Posterior vena cava (tissue), 2 donors: ENCODE measurements around the gene AAGAB. TPM values are rescaled to one million over a fixed set of nuclear protein-coding genes. Genes with fewer than 3 reads are reported as not detected.
"Not testable (repeated sequence)": the region's sequence is repeated elsewhere in the genome, so short reads cannot be mapped to it uniquely, and the experiment has no call there.

Experiments used
- DNase-seq: peaks from one replicate; pipeline ENCODE4 v3.0.0-alpha.2; 2020; ENCODE audit warnings: low spot score
- intact Hi-C, 2 donors: fragments of 100-400 bp; cut with DNase I; formaldehyde crosslinking; loops; one replicate each; pipeline versions ENCODE4 v1.14.1 to v1.14.2; 2022 to 2023
- long read RNA-seq, 2 donors: library from polyadenylated mRNA; unstranded; transcript quantifications; one replicate each; pipeline ENCODE4 v2.0.0, GENCODE V29; 2020 to 2021
- total RNA-seq, 2 donors: library from RNA; stranded (reverse); fragmentation: NEBNext Ultra II Directional; extraction: Animal tissue kit (Norgen Biotek cat#: 25700); gene quantifications; one replicate each; pipeline ENCODE4 v1.2.1, GENCODE V29; 2021
- donor health status: DM: yes; HTN: yes; CAD: no.
- donor health status: DM: yes; HTN: yes; CAD: no.

Gene AAGAB, protein sequence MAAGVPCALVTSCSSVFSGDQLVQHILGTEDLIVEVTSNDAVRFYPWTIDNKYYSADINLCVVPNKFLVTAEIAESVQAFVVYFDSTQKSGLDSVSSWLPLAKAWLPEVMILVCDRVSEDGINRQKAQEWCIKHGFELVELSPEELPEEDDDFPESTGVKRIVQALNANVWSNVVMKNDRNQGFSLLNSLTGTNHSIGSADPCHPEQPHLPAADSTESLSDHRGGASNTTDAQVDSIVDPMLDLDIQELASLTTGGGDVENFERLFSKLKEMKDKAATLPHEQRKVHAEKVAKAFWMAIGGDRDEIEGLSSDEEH
- total RNA-seq, result 10 to 100 TPM; 27.9 to 29.2 TPM
- long read RNA-seq, donor 1, transcript AAGAB-201 (10 exons, 2,841 nt), result major isoform, 11 of 20 reads
- long read RNA-seq, donor 1, partial matches to known transcripts, result 2 of 20 reads
- long read RNA-seq, donor 1, other reads (novel, unspliced or antisense), result 4 of 20 reads
- long read RNA-seq, donor 2, transcript AAGAB-201 (10 exons, 2,841 nt), result major isoform, 72 of 93 reads
- long read RNA-seq, donor 2, transcript AAGAB-207 (10 exons, 2,251 nt), result minor isoform, 11 of 93 reads
- long read RNA-seq, donor 2, partial matches to known transcripts, result 2 of 93 reads
- long read RNA-seq, donor 2, other reads (novel, unspliced or antisense), result 8 of 93 reads

DNA sequence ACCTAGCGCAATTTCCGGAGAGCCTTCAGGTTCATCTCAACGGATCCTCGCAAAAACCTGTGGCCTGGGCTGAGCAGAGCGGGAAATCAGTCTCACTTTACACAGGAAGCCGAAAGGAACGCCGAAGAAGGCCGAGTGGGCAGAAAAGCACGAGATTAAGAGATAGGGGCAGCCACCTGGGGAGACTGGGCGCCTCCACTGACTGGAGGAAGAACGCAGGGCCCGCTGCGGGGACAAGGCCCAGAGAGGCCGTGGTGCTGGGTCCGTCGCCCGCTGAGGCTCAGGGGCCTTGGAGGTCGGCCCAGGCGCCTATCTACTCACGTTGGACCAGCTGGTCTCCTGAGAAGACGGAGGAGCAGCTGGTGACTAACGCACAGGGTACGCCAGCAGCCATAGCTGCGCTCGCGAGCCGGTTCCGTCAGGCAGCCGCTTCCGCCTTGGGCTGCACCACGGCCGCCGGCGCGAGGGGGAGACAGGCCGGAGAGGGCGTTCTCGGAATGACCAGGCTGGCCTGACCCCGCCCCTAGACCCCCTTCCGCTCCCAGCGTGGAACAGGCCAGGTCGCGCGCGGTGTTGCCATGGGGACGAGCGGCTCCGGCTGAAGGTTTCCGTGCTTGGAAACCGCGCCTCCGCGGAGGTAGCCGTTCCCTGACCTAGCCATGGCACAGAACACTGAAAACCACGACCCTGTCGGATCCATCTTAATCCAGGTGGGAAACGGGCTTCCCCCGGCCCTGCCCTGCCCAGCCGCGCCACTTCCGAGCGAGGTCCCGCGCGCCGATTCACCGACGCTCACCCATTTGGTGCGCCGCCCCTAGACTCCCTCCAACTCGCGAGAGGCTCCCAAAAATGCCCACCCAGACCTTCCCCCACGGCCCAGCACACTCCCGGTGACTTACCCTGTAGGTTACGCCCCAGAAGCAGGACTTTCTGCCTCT, at the start of gene AAGAB, which contains the start of gene IQCH:
AAGAB (minus strand) TSS at position 424 of the 938 bp plus-strand sequence; CDS start at position 394, 30 bp downstream.
IQCH (plus strand) TSS at position 549 of the 938 bp plus-strand sequence; CDS start at position 660, 111 bp downstream.
- peak; percentile 99 for DNase-seq
- intact Hi-C loops, result loop anchor here (5.0 kb wide), 2 partner anchors 152 to 683 kb away; no protein-coding TSS in a partner anchor

DNA sequence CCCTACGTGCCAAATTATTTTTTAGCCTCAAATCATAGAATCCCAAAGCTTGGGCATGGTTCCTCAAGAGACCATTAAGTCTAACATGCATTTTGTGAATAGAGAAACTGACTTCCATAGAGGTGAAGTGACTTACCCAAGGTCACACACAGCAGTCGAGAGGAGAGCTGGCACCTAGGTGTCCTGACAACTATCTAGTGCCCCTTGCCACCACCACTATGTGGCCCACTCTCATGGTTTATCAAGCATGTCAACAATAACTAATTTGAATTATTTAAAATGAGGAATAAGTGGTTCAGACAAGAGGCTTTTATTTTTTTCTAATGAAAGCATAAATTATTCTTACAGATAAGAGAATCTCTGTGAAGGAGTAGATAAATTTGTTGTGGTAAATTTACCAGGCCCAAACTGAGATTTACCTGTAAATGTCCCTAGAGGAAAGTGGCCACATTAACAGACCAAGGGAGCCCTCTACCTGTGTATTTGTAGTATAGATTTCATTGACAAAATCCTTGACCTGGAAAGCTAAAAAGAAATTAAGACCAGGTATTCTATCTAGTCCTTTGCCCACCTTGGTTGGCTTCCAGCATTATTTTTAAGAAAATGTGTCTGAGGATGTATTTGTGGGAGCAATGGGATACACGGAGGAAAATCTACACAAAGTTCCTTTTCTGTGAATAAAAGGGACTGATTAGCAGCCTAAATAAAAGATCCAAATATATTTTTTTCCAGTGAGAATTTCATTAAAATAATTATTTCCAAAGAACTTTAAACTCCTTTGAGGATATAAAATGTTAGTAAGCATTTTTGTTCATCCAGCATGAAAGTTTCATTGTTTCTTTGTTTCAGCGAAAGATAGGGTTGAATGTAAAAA, 49.3 kb upstream of the AAGAB start:
- intact Hi-C loops, result no loop called here
- DNase-seq, result no peak

DNA sequence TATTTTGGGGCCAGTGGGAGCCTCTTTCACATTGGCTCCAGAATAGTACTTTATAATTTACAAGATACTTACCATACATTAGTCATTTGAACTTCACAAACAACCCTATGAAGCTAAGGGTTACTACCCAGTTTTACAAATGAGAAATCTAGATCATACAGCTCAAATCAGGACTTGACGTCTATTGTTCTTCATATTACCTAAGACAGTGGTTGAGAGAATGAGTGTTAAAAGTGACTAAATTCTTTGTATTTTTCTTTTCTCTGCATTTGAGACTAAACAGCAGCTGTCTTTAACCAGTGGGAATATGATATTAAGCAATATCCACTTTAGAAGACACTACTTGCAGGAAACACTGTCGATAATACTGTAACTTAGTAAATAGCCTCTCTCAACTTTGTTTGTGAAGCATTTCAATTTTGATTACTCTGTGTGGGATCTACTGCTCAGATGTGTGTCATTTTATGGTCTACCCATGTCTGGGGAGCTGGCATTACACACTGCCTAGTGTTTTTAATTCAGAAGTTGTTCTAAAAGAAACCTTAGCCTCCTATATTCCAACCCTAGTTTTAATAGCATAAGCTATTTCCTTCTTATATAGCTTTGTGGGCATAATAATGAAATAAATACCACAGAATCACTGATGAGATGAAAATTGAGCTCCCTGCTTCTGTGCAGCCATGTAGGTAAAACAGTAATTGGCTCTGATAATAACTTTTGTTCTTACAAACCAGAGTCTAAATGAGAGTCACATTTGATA, 46.0 kb upstream of the AAGAB start:
- no peak for DNase-seq

DNA sequence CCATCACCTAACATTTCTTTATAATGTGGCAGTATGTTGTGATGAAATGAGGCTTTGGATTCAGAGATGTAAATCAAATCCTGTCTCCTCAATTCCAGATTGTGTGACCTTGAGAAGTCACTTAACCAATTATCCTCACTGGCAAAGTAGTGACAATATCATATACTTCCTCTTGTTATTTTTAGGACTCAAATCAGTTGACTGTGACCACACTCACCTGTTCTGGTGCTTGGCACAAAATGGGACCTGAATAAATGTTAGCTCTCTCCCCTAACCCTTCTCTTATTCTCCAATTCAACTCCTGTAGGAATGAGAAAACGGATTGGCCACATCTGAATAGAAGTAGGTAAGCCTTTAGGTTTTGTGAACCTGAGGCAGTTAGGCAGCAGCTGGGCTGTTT, 42.2 kb upstream of the AAGAB start:
- intact Hi-C loops, result loop anchor here in 1 of 2 donors (5.0 kb wide), 1 partner anchor 349 kb away; no protein-coding TSS in a partner anchor
- no peak for DNase-seq

More for the DNA sequence above, 46.0 kb upstream of the AAGAB start:
- intact Hi-C loops, result no loop called here

DNA sequence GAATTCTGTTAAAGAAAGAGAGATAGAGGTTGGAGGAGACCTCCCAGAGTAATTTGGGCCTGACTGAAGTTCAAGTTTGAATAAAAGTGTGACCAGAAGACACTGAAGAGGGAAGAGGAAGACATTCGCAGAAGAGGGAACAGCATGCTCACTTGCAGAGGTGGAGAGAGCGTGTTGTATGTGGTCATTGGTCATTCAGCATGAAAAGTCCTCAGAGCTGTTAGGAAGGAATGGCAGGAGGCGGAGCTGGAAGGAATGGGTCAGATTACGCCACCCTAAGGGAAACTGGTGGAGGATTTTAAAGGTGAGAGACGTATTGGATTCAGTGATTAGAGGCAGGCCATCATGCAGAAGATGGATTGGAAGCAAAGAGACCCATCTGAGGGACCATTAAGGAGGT, 41.7 kb upstream of the AAGAB start:
- DNase-seq, result no peak
- intact Hi-C loops, result loop anchor here in 1 of 2 donors (5.0 kb wide), 1 partner anchor 349 kb away; no protein-coding TSS in a partner anchor

DNA sequence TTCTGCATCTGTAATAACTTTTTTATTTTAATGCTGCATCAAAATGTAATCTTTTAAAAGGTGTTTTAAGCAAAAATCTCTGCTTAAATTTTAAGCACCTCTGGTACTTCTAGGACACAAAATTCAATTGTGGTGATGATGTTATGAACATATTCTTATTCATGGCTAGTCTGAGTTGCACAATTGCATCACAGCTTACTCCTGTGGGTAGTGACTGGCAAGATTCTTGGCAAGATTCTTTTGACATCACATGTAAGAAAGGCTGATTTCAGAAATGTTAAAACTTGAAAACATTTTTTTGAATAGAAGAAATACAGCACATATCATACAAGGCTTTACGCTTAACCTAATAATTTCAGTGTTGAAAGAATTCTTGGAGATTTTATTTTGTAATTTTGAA, 35.9 kb upstream of the AAGAB start:
- intact Hi-C loops, result no loop called here
- no peak for DNase-seq

DNA sequence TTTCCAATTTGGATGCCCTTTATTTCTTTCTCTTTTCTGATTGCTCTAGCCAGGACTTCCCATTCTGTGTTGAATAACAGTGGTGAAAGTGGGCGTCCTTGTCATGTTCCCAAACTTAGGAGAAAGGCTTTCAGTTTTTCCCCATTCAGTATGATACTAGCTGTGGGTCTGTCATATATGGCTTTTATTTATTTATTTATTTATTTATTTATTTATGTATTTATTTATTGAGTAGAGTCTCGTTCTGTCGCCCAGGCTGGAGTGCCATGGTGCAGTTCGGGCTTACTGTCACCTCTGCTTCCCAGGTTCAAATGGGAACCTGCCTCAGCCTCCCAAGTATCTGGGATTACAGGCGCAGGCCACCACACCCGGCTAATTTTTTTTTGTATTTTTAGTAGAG, 31.9 kb upstream of the AAGAB start:
- intact Hi-C loops, DNase-seq: not testable (repeated sequence)

DNA sequence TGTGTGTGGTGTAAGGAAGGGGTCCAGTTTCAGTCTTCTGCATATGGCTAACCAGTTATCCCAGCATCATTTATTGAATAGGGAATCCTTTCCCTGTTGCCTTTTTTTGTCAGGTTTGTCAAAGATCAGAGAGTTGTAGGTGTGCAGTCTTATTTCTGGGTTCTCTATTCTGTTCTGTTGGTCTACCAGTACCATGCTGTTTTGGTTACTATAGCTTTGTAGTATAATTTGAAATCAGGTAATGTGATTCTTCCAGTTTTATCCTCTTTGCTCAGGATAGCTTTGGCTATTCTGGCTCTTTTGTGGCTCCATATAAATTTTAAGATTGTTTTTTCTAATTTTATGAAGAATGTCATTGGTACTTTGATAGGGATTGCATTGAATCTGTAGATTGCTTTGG, 31.2 kb upstream of the AAGAB start:
- DNase-seq, intact Hi-C loops: not testable (repeated sequence)

DNA sequence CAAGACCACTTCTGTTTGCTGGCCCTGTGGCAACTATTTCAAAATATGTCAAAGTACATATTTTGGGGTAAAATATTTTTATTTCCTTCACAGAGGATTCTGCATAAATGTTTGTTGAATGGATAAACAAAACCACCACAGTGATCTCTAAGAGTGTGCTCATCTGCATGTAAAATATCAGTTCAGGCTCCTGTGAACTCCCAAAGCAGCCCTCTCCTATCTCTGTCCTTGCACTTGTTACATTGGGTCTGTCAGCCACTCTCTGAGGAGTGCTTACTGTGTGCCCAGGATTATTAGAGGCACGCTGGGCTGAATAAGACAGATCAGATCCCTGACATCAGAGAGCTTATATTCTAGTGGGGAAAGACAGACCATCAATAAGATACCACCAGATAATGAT, 27.3 kb upstream of the AAGAB start:
- no peak for DNase-seq
- intact Hi-C loops, result no loop called here

DNA sequence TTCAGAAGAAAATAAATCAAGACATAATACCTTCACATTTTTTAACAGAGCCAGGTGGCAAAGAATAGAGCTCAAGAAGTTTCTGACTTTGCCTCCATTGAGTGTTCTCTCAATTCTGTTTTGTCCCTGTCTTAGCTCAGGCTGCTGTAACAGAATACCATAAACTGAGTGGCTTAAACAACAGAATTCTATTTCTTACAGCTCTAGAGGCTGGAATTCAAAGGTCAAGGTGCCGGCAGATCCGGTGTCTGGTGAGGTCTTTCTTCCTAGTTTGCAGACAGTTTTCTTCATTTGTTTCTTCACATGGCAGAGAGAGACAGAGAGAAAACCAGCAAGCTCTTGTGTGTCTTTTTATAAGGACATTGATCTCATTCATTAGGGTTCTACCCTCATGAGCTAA, 25.8 kb upstream of the AAGAB start:
- no peak for DNase-seq
- intact Hi-C loops, result no loop called here

DNA sequence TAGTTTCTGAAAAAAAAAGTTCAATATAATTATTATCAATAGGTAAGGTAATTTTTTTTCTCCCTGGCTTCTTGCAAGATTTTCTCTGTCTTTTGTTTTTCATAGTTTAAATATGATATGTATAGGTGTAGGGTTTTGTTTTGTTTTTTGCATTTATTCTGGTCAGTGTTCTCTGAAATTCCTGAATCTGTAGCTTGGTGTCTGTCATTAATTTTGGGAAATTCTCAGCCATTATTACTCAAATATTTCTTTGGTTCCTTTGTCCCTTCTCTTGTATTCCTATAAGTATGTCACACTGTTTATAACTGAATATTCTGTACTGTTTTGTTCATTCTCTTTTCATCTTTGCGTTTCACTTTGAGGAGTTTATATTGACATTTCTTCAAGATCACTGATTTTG, 22.2 kb upstream of the AAGAB start:
- intact Hi-C loops, result loop anchor here in 1 of 2 donors (10.0 kb wide), 1 partner anchor 1378 kb away; no protein-coding TSS in a partner anchor
- DNase-seq, result no peak

DNA sequence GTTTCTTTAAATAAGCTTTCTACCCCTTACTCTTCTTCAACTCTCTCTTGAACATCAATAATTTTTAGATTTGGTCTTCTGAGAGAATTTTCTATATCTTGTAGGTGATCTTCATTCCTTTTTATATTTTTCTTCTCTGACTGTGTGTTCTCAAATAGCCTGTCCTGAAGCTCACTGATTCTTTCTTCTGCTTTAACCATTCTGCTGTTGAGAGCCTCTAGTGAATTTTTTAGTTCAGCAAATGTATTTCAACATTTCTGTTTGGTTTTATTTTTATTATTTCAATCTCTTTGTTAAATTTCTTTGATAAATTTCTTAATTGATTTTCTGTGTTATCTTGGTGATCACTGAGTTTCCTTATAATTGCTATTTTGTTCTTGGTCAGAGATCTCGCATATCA, 19.8 kb upstream of the AAGAB start:
- no peak for DNase-seq
- intact Hi-C loops, result loop anchor here in 1 of 2 donors (10.0 kb wide), 1 partner anchor 1381 kb away; no protein-coding TSS in a partner anchor

DNA sequence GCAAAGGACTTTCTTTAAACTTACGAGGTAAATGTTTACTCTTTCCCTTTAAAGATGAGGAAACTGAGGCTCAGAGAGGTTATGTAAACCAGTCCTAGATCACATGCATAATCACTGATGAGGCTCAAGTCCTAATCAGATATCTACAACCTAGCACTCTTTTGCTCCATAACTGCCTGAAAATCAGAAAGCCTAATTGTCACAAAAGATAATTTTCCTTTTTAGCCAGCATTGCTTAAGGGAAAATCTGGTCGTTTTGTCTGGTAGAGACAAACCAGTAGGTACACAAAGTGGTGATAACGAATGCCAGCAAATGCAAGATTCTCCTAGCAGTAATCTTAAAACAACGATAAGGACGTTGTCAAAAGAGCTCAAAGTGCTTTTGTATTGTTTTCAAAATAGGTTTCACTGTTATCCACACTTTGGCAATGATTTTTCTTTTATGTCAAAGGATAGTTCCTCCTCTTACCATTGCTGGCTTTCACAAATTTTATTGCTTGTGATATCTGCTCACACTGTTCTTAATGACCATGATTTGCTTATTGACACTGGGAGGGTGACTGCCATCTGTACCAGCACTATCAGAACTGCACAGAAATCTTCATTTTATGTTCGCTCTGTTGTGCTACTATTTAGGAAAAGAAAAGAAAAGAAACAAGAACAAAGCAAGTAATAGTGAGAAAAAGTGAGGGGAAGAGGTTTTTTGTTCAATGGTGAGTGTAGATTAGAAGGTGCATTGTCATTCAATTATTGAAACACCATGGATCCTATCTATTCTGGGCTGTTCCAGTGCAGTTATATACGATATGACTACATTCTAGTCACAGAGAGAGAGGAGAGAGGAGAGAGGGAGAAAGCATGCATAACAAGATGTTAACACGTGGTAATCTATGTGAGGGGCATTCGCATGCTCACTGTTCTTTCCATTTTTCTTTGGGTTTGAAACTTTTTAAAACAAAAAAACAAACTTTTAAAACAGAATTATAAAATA, 13.8 kb upstream of the AAGAB start:
- DNase-seq, result no peak
- intact Hi-C loops, result no loop called here

DNA sequence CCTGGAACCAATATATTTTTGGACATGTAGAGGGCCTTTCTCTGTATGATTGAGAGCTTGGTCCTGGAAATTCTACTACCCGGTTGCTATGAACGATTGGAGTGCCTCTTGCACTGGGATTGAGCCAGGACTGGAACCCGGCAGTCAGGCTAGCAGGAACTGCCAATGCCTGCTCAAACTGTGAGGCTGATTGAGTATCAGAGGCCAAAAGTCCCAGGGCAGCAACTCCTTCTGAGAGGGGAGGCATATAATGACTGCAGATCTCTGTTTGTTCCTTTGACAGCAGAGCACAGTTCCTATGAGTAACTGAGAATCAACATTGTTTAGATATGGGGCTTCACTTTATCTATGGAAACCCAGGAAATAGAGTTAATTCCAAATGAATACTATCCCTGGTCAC, 13.0 kb upstream of the AAGAB start:
- intact Hi-C loops, result no loop called here
- no peak for DNase-seq

DNA sequence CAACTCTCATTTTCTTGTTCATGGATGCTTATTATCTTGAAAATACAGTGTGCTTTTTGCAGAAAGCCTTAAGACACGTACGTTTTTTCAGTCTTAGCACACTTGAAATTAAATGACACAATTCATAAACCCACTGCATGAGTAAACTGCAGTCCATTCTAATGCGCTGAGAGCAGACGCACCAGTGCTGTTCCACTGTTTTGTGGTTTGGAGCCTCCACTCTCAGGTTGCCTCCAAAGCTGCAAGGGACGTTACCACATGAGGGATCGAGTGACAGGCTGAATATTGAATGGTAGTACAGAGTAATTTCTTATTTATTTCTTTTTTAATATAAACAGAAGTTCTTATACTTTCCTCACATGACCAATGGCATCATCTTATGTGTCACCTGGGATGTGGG, 12.4 kb upstream of the AAGAB start:
- intact Hi-C loops, result no loop called here
- DNase-seq, result no peak

DNA sequence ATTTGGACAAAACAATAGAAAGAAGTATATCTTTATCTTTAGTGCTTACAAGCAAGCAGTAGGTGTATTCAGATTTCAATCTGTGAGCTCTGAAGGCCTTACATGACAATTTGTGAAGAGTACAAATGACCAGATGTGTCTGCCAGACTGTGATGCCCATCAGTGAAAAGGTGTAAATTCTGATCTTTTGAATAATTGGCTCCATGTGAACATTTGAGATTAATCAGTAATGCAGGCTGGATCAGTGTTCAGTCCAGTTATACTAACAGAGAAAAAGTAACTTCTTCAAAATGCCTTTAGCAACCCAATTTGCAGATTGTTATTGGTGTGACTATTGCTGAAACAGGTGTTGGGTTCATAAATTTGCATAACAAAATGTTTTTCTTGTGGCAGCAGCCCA, 5.3 kb upstream of the AAGAB start:
- DNase-seq, result no peak
- intact Hi-C loops, result no loop called here
